Measurements from ENCODE around the gene ACSL6.

- TF ChIP-seq CTCF (IDR thresholded peaks at IDR 0.05 in 8 of 11, conservative IDR thresholded peaks at IDR 0.05 in 3 of 11) = no peak
- no peak for TF ChIP-seq POLR2A (IDR thresholded peaks at IDR 0.05)
- no peak for TF ChIP-seq POLR2AphosphoS5 (IDR thresholded peaks at IDR 0.05)
These were observed 15.6 kb upstream of the ACSL6 start for GRCh38 chr5:132027027-132027426.

Data from spleen (tissue), 7 donors.